ENCODE measurements around the gene MTRF1L. TPM values are rescaled to one million over a fixed set of nuclear protein-coding genes. Genes with fewer than 3 reads are reported as not detected.
A peak's percentile ranks its signal among the peaks of the same experiment; 100 is the strongest.
"Not testable (repeated sequence)": the region's sequence is repeated elsewhere in the genome, so short reads cannot be mapped to it uniquely, and the experiment has no call there.

The MTRF1L gene
- total RNA-seq, 1 donor from 2014 or later: 20.2 TPM

GRCh38 chr6:153003366-153003690 is 819 bp upstream of the MTRF1L start:
- DNase-seq (ENCODE audit: extremely low read depth, low read depth, low spot score): no peak

- DNase-seq (ENCODE audit: extremely low read depth, low read depth, low spot score): no peak
Observed at GRCh38 chr6:153001767-153002612, 519 bp downstream of the MTRF1L start.

DNA sequence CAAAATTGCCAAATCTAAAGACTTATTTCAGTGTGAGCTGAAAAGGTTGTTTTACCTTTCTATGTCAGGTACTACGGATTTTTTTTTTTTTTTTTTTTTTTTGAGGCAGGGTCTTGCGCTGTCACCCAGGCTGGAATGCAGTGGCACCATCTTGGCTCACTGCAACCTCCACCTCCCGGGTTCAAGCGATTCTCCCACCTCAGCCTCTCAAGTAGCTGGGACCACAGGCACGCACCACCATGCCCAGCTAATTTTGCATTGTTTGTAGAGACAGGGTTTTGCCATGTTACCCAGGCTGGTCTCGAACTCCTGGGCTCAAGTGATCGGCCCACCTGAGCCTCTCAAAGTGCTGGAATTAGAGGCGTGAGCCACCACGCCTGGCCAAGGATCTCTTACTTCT is 1.7 kb downstream of the MTRF1L start:
- DNase-seq (ENCODE audit: extremely low read depth, low read depth, low spot score): not testable (repeated sequence)

DNA sequence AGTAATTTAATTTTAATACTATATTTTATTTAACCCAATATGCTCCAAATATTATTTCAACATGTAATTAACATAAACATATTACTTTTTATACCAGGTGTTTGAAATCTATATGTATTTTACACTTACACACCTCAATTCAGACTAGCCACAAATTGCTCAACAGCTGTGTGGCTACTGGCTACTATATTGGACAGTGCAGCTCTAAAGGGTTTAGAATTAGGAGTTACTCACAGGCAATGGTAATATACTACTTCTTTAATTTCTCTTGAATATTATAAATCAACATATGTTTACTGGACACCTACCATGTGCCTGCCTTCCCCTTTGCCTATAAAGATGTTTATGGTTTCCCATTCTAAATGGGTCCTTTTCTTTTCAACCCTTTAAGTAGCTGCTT is 2.3 kb downstream of the MTRF1L start:
- no peak for DNase-seq (ENCODE audit: extremely low read depth, low read depth, low spot score)

DNA sequence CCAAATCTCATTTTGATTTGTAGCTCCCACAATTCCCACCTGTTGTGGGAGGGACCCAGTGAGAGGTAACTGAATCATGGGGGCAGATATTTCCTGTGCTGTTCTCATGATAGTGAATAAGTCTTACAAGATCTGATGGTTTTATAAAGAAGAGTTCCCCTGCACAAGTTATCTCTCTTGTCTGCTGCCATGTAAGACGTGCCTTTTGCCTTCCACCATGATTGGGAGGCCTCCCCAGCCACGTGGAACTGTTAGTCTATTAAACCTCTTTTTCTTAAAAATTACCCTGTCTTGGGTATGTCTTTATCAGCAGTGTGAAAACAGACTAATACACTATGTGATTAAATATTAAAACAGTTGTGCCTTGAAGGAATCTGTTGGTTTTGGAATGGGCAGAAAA is 3.0 kb downstream of the MTRF1L start:
- not testable (repeated sequence) for DNase-seq (ENCODE audit: extremely low read depth, low read depth, low spot score)

- no peak for DNase-seq (ENCODE audit: extremely low read depth, low read depth, low spot score)
Observed at GRCh38 chr6:152993847-152994246, 8.7 kb downstream of the MTRF1L start.

DNA sequence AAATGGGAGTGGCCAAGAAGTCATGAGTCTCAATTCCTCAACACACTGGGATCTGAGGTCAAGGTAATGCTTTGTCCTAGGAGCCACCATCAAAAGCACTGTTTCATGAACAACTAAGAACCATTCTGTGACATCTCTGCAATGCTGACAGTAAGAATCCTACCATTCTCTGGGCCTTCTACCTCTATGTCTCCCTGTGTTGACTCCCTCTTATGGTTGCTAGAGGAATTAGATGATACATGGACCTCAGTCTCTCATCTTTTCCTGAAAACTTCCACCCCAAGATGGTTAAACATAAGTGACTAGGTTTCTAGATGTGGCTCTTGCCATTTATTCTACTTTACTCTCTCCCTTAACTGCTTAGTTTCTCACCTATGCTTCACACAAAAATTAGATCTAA is 9.1 kb downstream of the MTRF1L start:
- no peak for DNase-seq (ENCODE audit: extremely low read depth, low read depth, low spot score)

DNA sequence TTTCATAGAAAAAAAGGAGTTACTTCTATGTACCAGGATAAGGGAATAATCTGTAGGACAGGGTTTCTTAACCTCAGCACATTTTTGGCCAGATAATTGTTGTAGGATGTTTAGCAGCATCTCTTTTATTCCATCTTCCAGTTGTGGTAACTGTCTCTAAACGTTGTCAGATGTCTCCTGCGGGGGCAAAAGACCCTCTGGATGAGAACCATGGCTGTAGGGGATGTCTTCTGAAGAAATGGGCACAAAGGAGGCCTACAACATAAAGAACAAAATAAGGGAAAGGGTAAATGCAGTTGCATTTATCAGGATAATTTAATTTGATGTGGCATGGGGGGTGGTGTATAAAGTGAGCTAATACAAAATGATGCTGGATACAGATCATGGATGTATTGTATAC is 15.5 kb downstream of the MTRF1L start:
- no peak for DNase-seq (ENCODE audit: extremely low read depth, low read depth, low spot score)

DNA sequence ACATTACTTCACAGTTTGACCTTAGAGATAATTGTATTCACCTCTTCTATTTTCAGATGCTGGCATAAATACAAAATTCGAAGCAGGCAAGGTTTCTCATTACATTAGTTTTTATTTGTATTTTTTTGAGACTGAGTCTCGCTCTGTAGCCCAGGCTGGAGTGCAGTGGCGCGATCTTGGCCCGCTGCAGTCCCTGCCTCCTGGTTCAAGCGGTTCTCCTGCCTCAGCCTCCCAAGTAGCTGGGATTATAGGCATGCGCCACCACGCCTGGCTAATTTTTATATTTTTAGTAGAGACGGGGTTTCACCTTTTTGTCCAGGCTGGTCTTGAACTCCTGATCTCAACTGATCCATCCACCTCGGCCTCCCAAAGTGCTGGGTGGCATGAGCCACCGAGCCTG is 17.2 kb downstream of the MTRF1L start:
- DNase-seq (ENCODE audit: extremely low read depth, low read depth, low spot score): not testable (repeated sequence)

DNA sequence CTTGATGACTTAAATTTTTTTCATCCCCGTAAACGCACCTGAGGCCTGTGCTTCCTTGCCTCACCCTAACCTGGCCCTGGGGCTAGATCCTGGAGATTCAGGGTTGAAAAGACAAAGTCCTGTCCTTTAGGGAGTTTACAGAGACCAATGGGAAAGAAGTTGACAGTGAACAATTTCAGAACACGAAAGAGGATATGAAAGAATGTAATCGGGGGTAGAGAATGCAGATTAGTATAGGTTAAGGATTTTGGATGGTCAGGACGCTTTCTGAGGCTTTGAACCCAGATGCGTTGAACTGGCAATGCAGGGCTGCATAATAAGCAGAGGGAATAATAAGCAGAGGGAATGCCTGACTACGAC is 18.0 kb downstream of the MTRF1L start:
- no peak for DNase-seq (ENCODE audit: extremely low read depth, low read depth, low spot score)

DNA sequence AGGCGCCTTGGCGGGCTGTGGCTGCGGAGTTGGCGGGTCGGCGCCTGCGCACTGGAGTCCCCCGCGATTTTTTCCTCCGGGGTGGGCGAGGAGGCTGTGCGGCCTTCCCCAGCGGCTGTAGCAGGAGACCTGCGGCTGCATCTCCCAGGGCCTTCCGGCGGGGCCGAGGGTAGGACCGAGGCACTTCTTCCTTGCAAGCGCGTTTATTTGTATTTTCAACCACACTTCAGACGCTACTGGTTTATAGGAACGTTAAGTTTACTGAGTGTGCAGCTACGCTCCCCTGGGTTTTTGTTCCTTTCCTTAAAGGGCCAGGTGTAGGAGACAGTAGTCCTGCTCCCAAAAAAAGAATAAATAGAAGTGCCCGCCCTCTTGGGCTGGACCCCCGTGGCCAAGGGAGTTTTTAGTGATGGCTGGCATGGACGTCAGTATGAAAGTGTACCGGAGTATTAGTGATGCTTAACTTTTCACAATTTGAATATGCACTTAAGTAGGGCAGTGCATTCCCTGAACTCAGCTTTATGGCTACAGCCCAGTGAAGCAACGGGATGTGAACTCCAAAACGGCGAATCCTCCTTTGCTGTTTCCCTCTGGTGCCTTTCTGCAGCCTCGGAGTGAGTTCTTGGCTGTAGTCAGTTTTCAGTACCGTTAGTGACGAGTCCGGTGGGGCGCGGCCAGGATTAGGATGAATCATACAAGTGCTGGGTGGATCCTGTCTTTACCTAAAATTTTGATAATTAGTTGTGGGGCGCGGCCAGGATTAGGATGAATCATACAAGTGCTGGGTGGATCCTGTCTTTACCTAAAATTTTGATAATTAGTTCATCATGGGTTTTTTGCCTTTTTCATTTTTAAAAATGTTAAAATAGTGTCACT is 18.6 kb downstream of the MTRF1L start:
- DNase-seq (ENCODE audit: extremely low read depth, low read depth, low spot score): no peak

DNA sequence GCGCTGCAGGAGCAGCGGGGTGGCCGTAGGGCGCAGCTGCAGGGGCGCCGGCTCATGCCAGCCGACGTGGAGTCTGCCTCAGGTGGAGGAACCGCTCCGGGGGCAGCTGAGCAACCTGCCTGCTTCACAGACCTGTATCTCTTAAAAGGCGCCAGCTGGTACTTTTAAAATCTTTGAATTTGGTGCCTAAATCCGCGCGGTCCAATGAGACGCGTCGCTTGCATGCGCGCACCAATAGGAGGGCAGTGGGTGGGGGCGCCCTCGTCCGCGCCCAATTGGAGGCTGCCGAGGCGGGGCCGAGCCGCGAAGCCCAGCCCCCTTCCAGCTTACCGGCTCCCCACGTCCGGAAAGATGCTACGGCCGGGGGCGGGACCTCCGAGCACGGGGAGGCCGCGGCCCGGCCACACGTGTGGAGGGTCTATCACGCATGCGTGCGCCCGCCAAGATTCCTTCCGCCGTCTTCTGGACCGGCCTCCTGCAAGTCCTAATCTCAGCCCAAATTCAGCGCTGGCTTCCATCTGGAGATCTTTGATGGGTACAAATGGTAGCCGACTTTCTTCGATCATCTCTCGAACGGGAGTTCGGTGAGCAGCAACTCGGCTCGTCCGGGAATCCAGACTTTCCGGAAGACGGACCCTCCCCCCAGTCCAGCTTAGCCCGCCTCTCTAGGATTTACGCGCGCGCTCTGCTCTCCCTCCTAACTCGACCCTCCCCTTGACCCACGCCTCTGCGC is 19.4 kb downstream of the MTRF1L start, which contains the start of gene FBXO5:
TSS of gene FBXO5 (minus strand) at position 138 of the 733 bp plus-strand sequence. CDS start at position 56, 82 bp downstream.
- DNase-seq (ENCODE audit: extremely low read depth, low read depth, low spot score): peak; percentile 66

DNA sequence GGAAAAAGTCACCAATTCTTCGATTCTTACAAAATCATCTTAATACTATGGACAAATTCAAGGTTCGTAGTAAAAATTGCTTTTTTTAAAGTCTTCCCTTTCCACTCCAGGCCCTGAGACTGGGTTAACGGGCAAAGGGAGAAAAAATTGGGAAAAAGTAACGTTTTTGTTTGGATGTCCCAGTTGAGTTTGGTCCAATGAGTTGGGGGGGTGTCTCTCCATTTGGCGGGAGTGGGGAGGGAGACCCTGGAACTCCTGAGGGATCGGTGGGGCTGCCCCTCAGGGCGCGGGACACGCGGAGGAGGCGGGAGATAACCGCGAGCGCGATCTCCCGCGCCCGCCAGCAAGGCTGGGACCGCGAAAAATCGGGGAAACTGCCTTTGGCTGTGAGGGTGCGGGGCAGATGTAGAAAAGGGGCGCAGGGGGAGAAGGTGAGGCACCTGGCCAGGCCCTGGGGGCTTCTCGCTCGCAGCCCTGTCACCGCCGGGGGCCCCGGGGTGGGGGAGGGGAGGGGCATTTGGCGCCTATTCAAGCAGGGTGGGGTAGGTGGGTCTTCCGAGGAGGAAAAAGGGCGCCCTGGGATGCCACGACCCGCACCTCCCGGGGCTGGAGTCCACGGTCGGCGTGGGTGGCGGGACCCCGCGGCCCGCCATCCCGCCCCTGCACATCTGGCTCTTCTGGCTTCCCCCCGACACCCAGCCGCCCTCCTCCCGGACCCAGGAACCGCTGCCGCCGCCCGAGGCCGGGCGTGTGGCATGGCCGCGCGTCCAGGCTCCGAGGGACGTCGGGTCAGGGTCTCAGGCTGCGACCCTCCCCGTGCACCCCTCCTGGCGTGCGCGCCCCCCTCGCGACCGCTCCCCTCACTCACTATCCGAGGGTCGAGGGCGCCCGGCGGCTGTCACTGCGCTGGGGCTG is 20.3 kb downstream of the MTRF1L start:
- DNase-seq (ENCODE audit: extremely low read depth, low read depth, low spot score): no peak

DNA sequence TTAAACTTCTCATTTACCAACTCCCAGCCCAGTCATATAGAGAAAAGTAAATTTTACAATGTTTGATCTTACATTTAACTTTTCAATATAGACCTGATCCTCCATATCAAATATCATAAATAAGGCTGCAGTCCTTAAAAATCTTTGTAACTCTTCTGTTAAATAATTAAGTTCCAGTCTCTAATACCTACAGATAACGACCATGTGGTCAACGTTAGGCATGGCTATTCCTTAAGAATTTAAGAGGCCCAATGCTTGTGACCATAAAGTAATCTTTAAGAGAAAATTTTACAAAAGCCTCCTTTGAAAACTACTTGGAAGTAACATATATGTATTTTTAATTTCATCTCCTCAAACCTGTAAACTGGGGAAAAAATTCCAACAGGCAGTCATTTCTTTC is 21.3 kb downstream of the MTRF1L start:
- DNase-seq (ENCODE audit: extremely low read depth, low read depth, low spot score): no peak

GRCh38 chr6:152980656-152981055 is 21.9 kb downstream of the MTRF1L start:
- DNase-seq (ENCODE audit: extremely low read depth, low read depth, low spot score): no peak

DNA sequence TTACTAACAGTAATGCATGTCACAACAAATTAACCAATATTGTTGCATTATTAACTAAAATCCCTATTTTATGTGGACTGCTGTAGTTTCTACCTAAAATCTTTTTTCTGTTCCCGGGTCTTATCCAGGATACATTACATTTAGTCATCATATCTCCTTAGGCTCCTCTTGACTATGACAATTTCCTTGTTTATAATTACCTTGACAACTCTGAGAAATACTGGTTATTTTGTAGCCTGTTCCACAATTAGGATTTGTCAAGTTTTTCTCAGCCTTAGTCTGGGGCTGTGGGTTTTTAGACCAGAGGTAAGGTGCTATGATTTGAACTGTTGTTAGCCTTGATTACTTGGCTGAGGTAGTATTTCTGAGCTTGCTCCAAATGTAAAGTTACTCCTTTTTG is 23.4 kb downstream of the MTRF1L start:
- no peak for DNase-seq (ENCODE audit: extremely low read depth, low read depth, low spot score)

DNA sequence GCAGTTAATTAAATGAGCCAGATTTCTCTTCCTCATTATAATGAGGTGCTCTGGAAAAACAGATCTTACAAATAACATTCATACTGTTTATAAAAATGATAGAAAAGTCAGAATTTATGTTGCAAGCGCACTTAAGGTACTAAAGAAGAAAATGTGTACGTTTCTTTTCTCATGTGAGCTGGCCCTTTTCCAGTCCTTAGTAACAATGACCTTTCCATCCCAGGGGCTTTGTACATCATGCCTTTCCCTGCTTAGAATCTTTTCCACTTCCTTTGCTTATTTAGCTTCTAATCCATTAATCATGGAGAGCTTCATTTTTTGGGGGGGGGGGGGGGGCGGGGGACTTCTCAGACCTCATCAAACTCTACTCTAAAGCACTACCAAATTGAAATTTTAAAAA is 24.5 kb downstream of the MTRF1L start:
- no peak for DNase-seq (ENCODE audit: extremely low read depth, low read depth, low spot score)

- no peak for DNase-seq (ENCODE audit: extremely low read depth, low read depth, low spot score)
Observed at GRCh38 chr6:152977556-152977955, 25.0 kb downstream of the MTRF1L start.

GRCh38 chr6:152976749-152977148 is 25.8 kb downstream of the MTRF1L start:
- no peak for DNase-seq (ENCODE audit: extremely low read depth, low read depth, low spot score)

GRCh38 chr6:152975204-152975915 is 27.1 kb downstream of the MTRF1L start:
- DNase-seq (ENCODE audit: extremely low read depth, low read depth, low spot score): no peak
